Tibial nerve (tissue), 3 donors: ENCODE data around the gene DNM3.

Experiments used
- POLR2A ChIP-seq, 2 donors: fragments of 450-650 bp; IDR thresholded peaks; one replicate each; pipeline ENCODE4 v1.6.1; 2017; ENCODE audit warnings: antibody characterized with exemption in 2 of 2, mild to moderate bottlenecking in 2 of 2, moderate library complexity in 2 of 2
- TF ChIP-seq, protein P1 (sequence below), 5 experiments: fragments of 200-600 bp in 3 of 5; fragments of 450-650 bp in 2 of 5; sonication (generic) in 3 of 5; IDR thresholded peaks; one replicate each; pipeline ENCODE4 v1.5.1; 2016 to 2019; ENCODE audit warnings: antibody characterized with exemption in 5 of 5, mild to moderate bottlenecking in 3 of 5, moderate library complexity in 2 of 5

DNA sequence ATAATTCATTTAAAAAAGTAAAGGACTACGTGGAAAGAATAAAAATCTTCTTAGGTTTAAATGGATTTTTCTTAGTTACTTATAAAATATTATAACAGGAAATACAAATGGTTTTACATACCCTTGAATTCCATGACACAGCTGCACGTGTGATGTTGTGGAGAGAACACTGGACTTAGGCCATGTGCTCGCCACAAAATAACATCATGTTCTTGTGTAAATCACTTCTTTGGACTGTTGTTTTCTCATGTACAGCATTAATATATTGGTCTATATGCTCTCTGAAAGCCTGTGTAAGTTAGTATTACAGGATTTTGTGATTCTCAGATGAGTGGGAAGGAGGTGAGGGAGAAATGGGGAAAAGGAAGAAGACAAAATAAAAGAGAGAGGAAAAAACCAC is 228.2 kb downstream of the DNM3 start:
- no peak for TF ChIP-seq POLR2A (IDR thresholded peaks at IDR 0.05)
- TF ChIP-seq, protein P1, sequence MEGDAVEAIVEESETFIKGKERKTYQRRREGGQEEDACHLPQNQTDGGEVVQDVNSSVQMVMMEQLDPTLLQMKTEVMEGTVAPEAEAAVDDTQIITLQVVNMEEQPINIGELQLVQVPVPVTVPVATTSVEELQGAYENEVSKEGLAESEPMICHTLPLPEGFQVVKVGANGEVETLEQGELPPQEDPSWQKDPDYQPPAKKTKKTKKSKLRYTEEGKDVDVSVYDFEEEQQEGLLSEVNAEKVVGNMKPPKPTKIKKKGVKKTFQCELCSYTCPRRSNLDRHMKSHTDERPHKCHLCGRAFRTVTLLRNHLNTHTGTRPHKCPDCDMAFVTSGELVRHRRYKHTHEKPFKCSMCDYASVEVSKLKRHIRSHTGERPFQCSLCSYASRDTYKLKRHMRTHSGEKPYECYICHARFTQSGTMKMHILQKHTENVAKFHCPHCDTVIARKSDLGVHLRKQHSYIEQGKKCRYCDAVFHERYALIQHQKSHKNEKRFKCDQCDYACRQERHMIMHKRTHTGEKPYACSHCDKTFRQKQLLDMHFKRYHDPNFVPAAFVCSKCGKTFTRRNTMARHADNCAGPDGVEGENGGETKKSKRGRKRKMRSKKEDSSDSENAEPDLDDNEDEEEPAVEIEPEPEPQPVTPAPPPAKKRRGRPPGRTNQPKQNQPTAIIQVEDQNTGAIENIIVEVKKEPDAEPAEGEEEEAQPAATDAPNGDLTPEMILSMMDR (IDR thresholded peaks at IDR 0.05): no peak
